Left cardiac atrium (tissue), 4 donors: ENCODE results near the gene PLXNA2. TPM values are rescaled to one million over a fixed set of nuclear protein-coding genes. Genes with fewer than 3 reads are reported as not detected.

Source experiments
- ATAC-seq, 2 donors: fragments of 200-7000 bp; cut with Tn5 transposase; one replicate each; pipeline ENCODE4 v1.9.1; 2020; ENCODE audit warnings: mild to moderate bottlenecking in 2 of 2, moderate library complexity in 2 of 2
- DNase-seq: peaks from one replicate; pipeline ENCODE4 v3.0.0-alpha.2; 2020
- intact Hi-C, 2 donors: fragments of 100-400 bp; cut with DNase I; formaldehyde crosslinking; loops; one replicate each; pipeline versions ENCODE4 v1.14.1 to v1.15.1; 2022 to 2023
- total RNA-seq, 2 donors: library from RNA; stranded (reverse); fragmentation: NEBNext Ultra II Directional; extraction: Animal tissue kit (Norgen Biotek cat#: 25700); gene quantifications; one replicate each; pipeline ENCODE4 v1.2.1, GENCODE V29; 2021
- donor health status: DM: no; HTN: yes; CAD: no.
- donor health status: DM: no; HTN: yes; CAD: no; lungs with severe emphysema.
- donor health status: DM: yes; HTN: yes; CAD: no.
- donor health status: Dilated cardiomyopathy.

The PLXNA2 gene
- total RNA-seq, 2 donors from 2014 or later = 13.3 to 43.4 TPM

- DNase-seq (no peak), ATAC-seq (no peak)
- intact Hi-C loops = no loop called here
Measured at GRCh38 chr1:208268541-208269337, 24.6 kb upstream of the PLXNA2 start.

- DNase-seq (no peak), ATAC-seq (peak in 1 of 2 donors; percentile 17)
- intact Hi-C loops = no loop called here
Measured at GRCh38 chr1:208265525-208265924, 21.3 kb upstream of the PLXNA2 start.

GRCh38 chr1:208265122-208265469, 20.9 kb upstream of the PLXNA2 start:
- DNase-seq (no peak), ATAC-seq (peak; percentile 21 to 63)
- intact Hi-C loops = no loop called here

GRCh38 chr1:208264469-208265121, 20.4 kb upstream of the PLXNA2 start:
- intact Hi-C loops = no loop called here
- DNase-seq = peak; percentile 23
- ATAC-seq = peak; percentile 82 to 85

- intact Hi-C loops = no loop called here
- no peak for ATAC-seq
- DNase-seq = no peak
Measured at GRCh38 chr1:208261874-208262273, 17.7 kb upstream of the PLXNA2 start.

- intact Hi-C loops = no loop called here
- ATAC-seq (no peak), DNase-seq (no peak)
Measured at GRCh38 chr1:208258277-208258676, 14.1 kb upstream of the PLXNA2 start.

- ATAC-seq = no peak
- intact Hi-C loops = no loop called here
Measured at GRCh38 chr1:208257351-208257750, 13.2 kb upstream of the PLXNA2 start.

GRCh38 chr1:208256556-208256955, 12.4 kb upstream of the PLXNA2 start:
- intact Hi-C loops = no loop called here
- ATAC-seq = no peak
- no peak for DNase-seq

More at GRCh38 chr1:208257351-208257750, 13.2 kb upstream of the PLXNA2 start:
- DNase-seq = no peak

- DNase-seq (no peak), ATAC-seq (no peak)
- intact Hi-C loops = no loop called here
Measured at GRCh38 chr1:208256091-208256490, 11.9 kb upstream of the PLXNA2 start.

GRCh38 chr1:208254862-208255261, 10.7 kb upstream of the PLXNA2 start:
- intact Hi-C loops = no loop called here
- peak in 1 of 2 donors; percentile 40 for ATAC-seq
- DNase-seq = no peak

- intact Hi-C loops = no loop called here
- ATAC-seq (no peak), DNase-seq (no peak)
Measured at GRCh38 chr1:208254376-208254775, 10.2 kb upstream of the PLXNA2 start.

- ATAC-seq = no peak
- intact Hi-C loops = no loop called here
Measured at GRCh38 chr1:208252836-208253576, 8.8 kb upstream of the PLXNA2 start.

GRCh38 chr1:208251911-208252835, 8.0 kb upstream of the PLXNA2 start:
- DNase-seq (peak; percentile 53), ATAC-seq (peak in 1 of 2 donors; percentile 49)
- intact Hi-C loops = no loop called here

More at GRCh38 chr1:208252836-208253576, 8.8 kb upstream of the PLXNA2 start:
- no peak for DNase-seq

GRCh38 chr1:208251015-208251414, 6.8 kb upstream of the PLXNA2 start:
- no peak for ATAC-seq
- intact Hi-C loops = no loop called here
- DNase-seq = no peak

- DNase-seq (no peak), ATAC-seq (no peak)
- intact Hi-C loops = no loop called here
Measured at GRCh38 chr1:208250613-208251012, 6.4 kb upstream of the PLXNA2 start.

- intact Hi-C loops = loop anchor here (5.0 to 10.0 kb wide), 3 partner anchors 114 to 227 kb away; no protein-coding TSS in a partner anchor
- ATAC-seq = no peak
- no peak for DNase-seq
Measured at GRCh38 chr1:208248991-208249696, 5.0 kb upstream of the PLXNA2 start.

- intact Hi-C loops = loop anchor here (5.0 to 10.0 kb wide), 3 partner anchors 114 to 226 kb away; no protein-coding TSS in a partner anchor
- no peak for ATAC-seq
Measured at GRCh38 chr1:208248307-208248801, 4.2 kb upstream of the PLXNA2 start.

GRCh38 chr1:208247696-208248095, 3.5 kb upstream of the PLXNA2 start:
- ATAC-seq (no peak), DNase-seq (no peak)
- intact Hi-C loops = loop anchor here (5.0 to 10.0 kb wide), 3 partner anchors 113 to 225 kb away; no protein-coding TSS in a partner anchor

More at GRCh38 chr1:208248307-208248801, 4.2 kb upstream of the PLXNA2 start:
- no peak for DNase-seq
